CD4-positive, alpha-beta T cell (primary cell): Measurements from ENCODE around the gene CTNNA2. TPM values are rescaled to one million over a fixed set of nuclear protein-coding genes. Genes with fewer than 3 reads are reported as not detected.

Source experiments
- ATAC-seq: fragments of 200-7000 bp; cut with Tn5 transposase; one replicate; pipeline ENCODE4 v1.10.0; 2022; ENCODE audit warnings: mild to moderate bottlenecking; ENCODE audit not compliant: poor library complexity
- CTCF ChIA-PET: fragments of 350-600 bp; sonication (Branson Sonifier 250); formaldehyde crosslinking; loops from one replicate; lab custom pipeline; 2021; ENCODE audit warnings: antibody characterized with exemption, inconsistent platforms; lab: Charles Lee
- POLR2A ChIA-PET: fragments of 350-600 bp; sonication (Branson Sonifier 250); formaldehyde crosslinking; loops from one replicate; lab custom pipeline; 2021; ENCODE audit warnings: antibody characterized with exemption, inconsistent platforms; lab: Charles Lee
- DNase-seq, 14 experiments: peaks; one replicate each; pipeline ENCODE4 v3.0.0-alpha.2; 2013 to 2020; ENCODE audit warnings: mixed read lengths in 2 of 14
- H3K27ac ChIP-seq, 2 donors: one replicate each; pipeline versions ENCODE4 v1.5.1 to v1.7.0; 2013; ENCODE audit warnings: low read length in 2 of 2, low read depth in 1 of 2, mild to moderate bottlenecking in 1 of 2
- H3K27me3 ChIP-seq, 2 experiments: 1 replicate in 1 of 2; 2 replicates in 1 of 2; pipeline versions ENCODE4 v1.6.1 to v1.7.0; 2013; ENCODE audit warnings: low read length in 2 of 2, control low read depth in 1 of 2, mild to moderate bottlenecking in 1 of 2, moderate library complexity in 1 of 2; ENCODE audit not compliant: insufficient read depth in 2 of 2, control insufficient read depth in 1 of 2
- H3K36me3 ChIP-seq: one replicate; pipeline ENCODE4 v1.6.1; 2013; ENCODE audit warnings: low read length, control low read depth; ENCODE audit not compliant: insufficient read depth
- H3K4me1 ChIP-seq: one replicate; pipeline ENCODE4 v1.6.1; 2013; ENCODE audit warnings: low read length, control low read depth; ENCODE audit not compliant: insufficient read depth
- H3K4me3 ChIP-seq: one replicate; pipeline ENCODE4 v1.5.1; 2013; ENCODE audit warnings: mild to moderate bottlenecking, low read length, moderate library complexity
- H3K9me3 ChIP-seq, 2 experiments: 1 replicate in 1 of 2; 2 replicates in 1 of 2; pipeline versions ENCODE4 v1.6.1 to v1.7.0; 2013; ENCODE audit warnings: low read length in 2 of 2, mild to moderate bottlenecking in 2 of 2, control low read depth in 1 of 2, moderate library complexity in 1 of 2; ENCODE audit not compliant: control insufficient read depth in 1 of 2, insufficient read depth in 1 of 2
- H3K27ac Mint-ChIP-seq: one replicate; pipeline ENCODE4 v1.8.0; 2020; ENCODE audit warnings: mixed read lengths
- H3K27me3 Mint-ChIP-seq: one replicate; pipeline ENCODE4 v1.8.0; 2021; ENCODE audit warnings: mixed read lengths
- H3K36me3 Mint-ChIP-seq: one replicate; pipeline ENCODE4 v1.8.0; 2021; ENCODE audit warnings: low read depth, mixed read lengths
- H3K4me1 Mint-ChIP-seq: one replicate; pipeline ENCODE4 v1.8.0; 2021; ENCODE audit warnings: low read depth, mixed read lengths
- H3K4me3 Mint-ChIP-seq: one replicate; pipeline ENCODE4 v1.8.0; 2020; ENCODE audit warnings: mild to moderate bottlenecking, mixed read lengths
- H3K9me3 Mint-ChIP-seq: one replicate; pipeline ENCODE4 v1.8.0; 2020; ENCODE audit warnings: mixed read lengths
- CTCF ChIP-seq: fragments of 200-600 bp; IDR thresholded peaks from one replicate; pipeline ENCODE4 v1.8.0; 2022; ENCODE audit warnings: antibody characterized with exemption, mild to moderate bottlenecking
- intact Hi-C, 2 experiments: fragments of 100-400 bp; cut with DNase I in 1 of 2; cut with micrococcal nuclease in 1 of 2; formaldehyde crosslinking; loops; one replicate each; pipeline versions ENCODE4 v1.15.1 to v1.9.0; 2023 to 2025; cut with DNase I, micrococcal nuclease
- total RNA-seq, 174 experiments: library from RNA in 2 of 174; stranded (reverse) in 2 of 174; gene quantifications; one replicate each; pipeline ENCODE4 v1.2.3 and lab custom pipeline; 2021 to 2026

CTNNA2 gene
- total RNA-seq, 2 experiments from 2014 or later: not detected

- no peak overlapping the region for H3K4me3 ChIP-seq
- H3K4me1 ChIP-seq: no peaks in the 10 kb centered on the region
- DNase-seq: no peak
- intact Hi-C loops: no loop called here
- no peaks in the 10 kb centered on the region for H3K36me3 Mint-ChIP-seq
- TF ChIP-seq CTCF: no peak
- H3K27me3 ChIP-seq: no peaks in the 10 kb centered on the region
- POLR2A ChIA-PET: no interaction called here
- no peaks in the 10 kb centered on the region for H3K36me3 ChIP-seq
- no peak overlapping the region for H3K27ac Mint-ChIP-seq
- H3K27ac ChIP-seq: no peak overlapping the region
- peaks cover 5 to 8% of the 10 kb centered on the region in 2 experiments for H3K9me3 ChIP-seq
- no peak overlapping the region for H3K4me3 Mint-ChIP-seq
- peaks cover 8% of the 10 kb centered on the region for H3K9me3 Mint-ChIP-seq
- H3K4me1 Mint-ChIP-seq: no peaks in the 10 kb centered on the region
- CTCF ChIA-PET: no interaction called here
- no peak for ATAC-seq
- H3K27me3 Mint-ChIP-seq: no peaks in the 10 kb centered on the region
Measured at GRCh38 chr2:79576451-79576850, 63.6 kb downstream of the CTNNA2 start.

GRCh38 chr2:79578952-79579351 is 66.1 kb downstream of the CTNNA2 start:
- Mint-ChIP-seq H3K4me3 (no peak overlapping the region), H3K4me1 (no peaks in the 10 kb centered on the region), H3K27ac (no peak overlapping the region), H3K9me3 (peaks cover 8% of the 10 kb centered on the region), H3K36me3 (no peaks in the 10 kb centered on the region), H3K27me3 (no peaks in the 10 kb centered on the region)
- H3K27me3 ChIP-seq: no peaks in the 10 kb centered on the region
- ChIA-PET POLR2A (no interaction called here), CTCF (no interaction called here)
- intact Hi-C loops: no loop called here
- no peak overlapping the region for H3K4me3 ChIP-seq
- DNase-seq (no peak), ATAC-seq (no peak)
- H3K4me1 ChIP-seq: no peaks in the 10 kb centered on the region
- no peaks in the 10 kb centered on the region for H3K36me3 ChIP-seq
- no peak overlapping the region for H3K27ac ChIP-seq
- H3K9me3 ChIP-seq: peaks cover 4 to 5% of the 10 kb centered on the region in 2 experiments
- TF ChIP-seq CTCF: no peak

- ChIA-PET CTCF (no interaction called here), POLR2A (no interaction called here)
- no peak overlapping the region for H3K4me3 ChIP-seq
- TF ChIP-seq CTCF: no peak
- Mint-ChIP-seq H3K27ac (no peak overlapping the region), H3K9me3 (peaks cover 7% of the 10 kb centered on the region), H3K27me3 (no peaks in the 10 kb centered on the region), H3K4me1 (no peaks in the 10 kb centered on the region), H3K36me3 (no peaks in the 10 kb centered on the region), H3K4me3 (no peak overlapping the region)
- ATAC-seq (no peak), DNase-seq (no peak)
- intact Hi-C loops: no loop called here
- H3K4me1 ChIP-seq: no peaks in the 10 kb centered on the region
- H3K27ac ChIP-seq: no peak overlapping the region
- H3K9me3 ChIP-seq: peaks cover 5 to 8% of the 10 kb centered on the region in 2 experiments
- no peaks in the 10 kb centered on the region for H3K27me3 ChIP-seq
- no peaks in the 10 kb centered on the region for H3K36me3 ChIP-seq
Measured at GRCh38 chr2:79580175-79580574, 67.3 kb downstream of the CTNNA2 start.
